ENCODE measurements around the gene SESN3.
"Not testable (repeated sequence)": the region's sequence is repeated elsewhere in the genome, so short reads cannot be mapped to it uniquely, and the experiment has no call there.

The SESN3 gene

DNA sequence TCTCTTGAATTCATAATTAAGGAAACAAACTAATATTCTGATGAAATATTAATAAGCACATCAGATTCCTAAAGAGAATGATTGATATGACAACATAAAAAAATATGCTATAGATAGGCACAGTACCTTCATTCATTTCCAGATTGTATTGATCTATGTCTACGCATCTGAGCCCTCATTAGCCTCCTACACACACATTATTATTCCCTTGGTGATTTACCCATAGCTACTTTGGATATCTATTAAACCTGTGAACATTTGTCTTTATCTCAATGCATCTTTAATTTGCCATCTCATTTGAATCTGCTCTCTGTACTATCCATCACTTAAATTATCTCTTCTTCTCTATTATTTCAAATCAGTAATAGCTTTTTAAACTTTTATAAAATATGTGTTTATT is 18.4 kb downstream of the SESN3 start:
- DNase-seq = no peak

DNA sequence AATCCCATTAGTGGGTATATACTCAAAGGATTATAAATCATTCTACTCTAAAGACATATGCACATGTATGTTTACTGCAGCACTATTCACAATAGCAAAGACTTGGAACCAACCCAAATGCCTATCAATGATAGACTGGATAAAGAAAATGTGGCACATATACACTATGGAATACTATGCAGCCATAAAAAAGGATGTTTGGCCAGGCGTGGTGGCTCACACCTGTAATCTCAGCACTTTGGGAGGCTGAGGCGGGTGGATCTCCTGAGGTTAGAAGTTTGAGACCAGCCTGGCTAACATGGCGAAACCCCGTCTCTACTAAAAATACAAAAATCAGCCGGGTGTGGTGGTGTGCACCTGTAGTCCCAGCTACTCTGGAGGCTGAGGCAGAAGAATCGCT is 21.5 kb downstream of the SESN3 start:
- DNase-seq = not testable (repeated sequence)

DNA sequence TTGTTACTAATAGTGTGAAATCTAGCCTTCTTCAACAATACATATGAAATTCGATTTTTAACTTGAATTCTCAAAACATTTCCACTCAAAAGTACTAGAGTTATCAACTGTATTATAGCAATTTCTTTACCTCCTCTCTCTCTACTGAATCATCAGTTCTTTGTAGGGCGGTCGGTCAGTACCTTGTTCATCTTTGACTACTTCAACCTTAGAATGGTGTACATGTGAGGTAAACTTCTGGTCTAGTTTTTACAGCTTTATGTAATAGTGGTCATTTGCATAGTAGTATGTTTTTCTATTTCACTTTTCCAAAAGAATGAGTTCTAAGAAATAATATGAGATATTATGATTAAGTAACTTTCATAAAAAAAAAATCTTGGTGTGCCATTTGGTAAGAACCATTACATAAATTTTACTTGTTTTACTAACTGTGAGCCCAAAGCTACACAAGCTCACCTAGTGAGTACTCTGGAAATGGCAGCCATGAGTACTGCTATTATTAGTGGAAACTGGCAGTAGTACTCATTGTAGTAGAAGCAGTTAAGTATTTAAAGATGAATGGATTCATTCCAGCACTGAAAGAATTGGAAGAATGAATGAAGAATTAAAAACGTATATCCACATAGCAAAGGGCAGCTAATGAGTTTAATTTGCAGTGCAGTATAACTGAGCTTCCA is 30.1 kb downstream of the SESN3 start:
- DNase-seq = no peak

DNA sequence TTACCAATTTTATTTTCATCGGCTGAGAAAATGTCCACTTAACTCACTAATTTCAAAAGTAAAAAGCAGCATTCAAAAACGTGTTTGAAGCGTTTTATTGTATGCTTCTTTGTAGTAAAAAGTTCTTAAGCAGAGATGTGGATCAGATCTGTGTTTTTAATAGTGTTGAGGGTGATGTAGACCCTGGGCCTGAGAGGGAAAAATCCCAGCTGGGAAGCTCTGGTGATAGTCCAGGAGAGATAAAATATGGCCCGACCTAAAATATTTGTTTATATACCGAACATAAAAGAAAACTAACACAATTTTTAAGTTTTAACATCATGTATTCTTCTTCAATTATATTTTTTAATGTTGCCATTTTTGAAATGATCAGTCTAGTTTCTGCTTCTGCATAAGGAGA is 35.2 kb downstream of the SESN3 start:
- no peak for DNase-seq

DNA sequence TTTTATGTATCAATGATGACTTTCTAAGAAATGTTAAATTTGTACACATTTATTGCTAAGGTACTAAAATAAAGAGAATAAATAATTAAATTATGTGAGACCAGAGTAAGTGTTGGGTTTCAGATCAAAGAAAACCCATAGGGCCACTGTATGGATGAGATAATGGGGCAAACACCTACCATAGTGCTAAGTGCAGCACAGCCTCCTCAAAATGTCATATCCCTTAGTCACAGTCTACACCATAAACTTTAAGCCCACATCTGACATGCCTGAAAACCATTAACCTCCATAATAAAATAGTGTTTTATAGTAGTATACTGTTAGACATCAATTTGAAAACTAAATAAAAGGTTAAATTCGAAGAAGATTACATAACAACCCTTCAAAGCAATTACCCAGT is 37.5 kb downstream of the SESN3 start:
- no peak for DNase-seq

DNA sequence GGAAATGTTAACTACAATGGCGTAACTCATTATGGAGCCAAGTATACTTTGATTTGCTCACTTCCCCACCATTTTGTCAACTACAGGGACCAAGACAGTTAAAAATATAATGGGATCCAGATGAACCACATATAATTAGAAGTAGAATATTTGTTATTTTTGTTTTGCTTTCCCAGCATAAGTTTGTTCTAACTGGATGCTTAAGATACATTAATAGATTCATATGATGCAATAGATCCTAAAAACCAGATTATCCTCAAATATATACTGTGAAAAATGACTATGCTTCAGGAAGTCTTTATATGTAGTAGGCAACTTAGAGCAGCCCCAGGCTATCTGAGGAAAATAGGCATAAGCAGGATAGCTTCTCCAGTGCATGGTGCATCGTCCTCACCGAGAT is 38.3 kb downstream of the SESN3 start:
- no peak for DNase-seq

DNA sequence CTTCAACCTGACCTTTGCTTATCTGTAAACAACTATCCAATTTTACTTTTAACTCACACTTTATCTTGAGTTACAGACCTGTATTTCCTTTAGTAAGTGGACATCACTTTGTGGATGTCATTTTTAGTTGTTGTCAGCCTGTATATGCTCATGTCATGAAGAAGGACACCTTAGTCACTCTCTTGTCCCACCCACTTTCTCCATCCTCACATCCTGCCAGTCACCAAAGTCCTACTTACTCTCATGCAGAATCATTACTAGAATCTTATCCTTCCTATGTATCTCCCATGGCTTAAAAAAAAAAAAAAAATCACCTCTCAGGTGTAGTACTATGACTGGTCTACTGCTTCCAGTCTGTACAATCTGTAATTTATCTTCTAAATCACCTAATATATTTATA is 43.3 kb downstream of the SESN3 start:
- DNase-seq = no peak

DNA sequence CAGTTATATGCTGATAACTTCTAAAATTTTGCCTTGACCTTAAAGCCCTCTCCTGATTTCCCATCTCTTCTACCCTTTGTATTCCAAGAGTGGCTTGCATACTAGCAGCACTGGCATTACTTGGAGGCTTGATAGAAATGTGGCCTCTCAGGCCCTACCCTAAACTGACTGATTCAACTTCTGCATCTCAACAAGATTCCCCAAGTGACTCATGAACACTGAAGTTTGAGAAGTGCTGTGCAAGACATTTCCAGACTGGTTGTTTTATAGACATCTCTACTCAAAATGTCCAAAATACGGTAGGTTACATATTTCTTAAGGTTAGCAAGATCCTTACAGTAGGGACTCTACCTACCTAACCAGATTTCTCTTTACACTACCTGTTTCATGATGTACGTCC is 48.6 kb downstream of the SESN3 start:
- DNase-seq = no peak

DNA sequence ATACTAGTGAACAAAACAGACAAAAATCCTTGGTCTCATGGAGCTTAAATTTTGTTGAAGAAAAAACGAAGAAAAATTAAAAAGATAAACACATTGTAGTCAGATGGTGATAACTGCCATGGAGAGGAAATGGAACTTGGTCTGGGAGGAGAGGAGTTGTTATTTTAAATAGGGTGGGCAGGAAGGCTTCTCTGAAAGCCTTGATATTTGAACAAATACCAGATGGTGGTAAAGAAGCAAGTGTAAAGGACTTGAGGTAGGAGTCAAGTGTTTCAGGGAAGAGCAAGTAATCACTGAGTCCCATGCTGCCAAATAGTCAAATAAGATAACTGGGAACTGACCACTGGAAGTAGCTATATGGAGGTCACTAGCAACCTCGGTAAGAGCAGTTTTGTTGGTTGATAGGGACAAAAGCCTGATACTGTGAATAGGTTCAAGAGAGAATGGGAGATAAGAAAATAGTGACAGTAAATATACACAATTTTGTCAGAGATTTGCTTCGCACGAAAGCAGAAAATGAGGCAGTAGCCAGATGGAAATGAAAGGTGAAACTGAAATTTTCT is 55.1 kb downstream of the SESN3 start:
- no peak for DNase-seq

DNA sequence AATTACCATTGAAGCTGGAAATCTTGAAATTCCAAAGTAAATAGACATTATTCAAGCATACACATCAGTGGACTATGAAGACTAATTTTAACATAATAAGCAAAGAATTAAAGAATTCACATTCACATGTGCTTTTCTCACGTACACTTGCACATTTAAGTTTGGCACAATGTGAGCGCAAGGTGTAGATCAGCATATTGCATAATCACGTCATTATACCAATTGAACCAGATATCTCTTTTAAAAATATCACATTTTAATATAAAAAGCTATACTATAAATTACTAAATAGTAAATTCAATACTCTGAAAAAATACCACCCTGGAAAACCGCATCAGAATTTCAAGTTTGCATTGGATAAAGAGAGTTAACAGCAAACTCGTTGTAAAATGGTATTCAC is 60.7 kb downstream of the SESN3 start:
- no peak for DNase-seq

DNA sequence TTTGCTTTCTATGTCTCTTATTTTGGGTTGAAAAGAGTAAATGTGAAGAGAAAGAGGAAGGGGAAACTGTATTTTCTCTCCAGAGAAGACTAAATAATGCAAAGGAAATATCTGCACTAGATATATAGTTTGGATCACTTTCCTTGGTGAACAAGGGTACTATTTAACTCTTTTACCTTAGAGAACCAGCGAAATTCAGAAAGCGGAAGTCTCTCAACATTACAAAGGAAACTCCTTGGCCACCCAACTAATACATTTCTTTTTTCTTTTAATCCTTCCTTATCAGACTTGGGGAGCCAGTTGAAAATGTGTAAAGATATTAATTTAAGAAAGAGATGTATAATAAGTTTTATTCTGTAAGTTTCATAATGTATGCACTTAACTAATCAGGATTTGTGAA is 64.2 kb downstream of the SESN3 start:
- no peak for DNase-seq

DNA sequence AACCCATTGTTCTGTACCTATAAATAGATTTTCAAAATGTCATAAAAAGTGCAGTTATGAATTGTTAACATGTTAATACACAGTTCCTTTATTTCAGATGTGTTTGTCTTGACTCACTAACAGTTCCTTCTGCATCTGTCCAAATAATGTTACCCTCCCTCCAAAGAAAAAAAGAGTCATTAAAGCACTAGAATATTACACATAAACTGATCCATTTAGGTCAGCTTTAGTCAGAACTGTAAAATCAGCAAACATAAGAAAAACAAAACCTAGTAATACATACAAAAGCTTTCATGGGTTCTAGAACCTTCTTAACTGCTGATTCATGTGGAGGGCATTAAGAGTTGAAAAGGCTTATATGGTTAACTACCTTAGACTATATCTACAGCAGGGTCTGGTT is 65.4 kb downstream of the SESN3 start:
- DNase-seq = no peak

DNA sequence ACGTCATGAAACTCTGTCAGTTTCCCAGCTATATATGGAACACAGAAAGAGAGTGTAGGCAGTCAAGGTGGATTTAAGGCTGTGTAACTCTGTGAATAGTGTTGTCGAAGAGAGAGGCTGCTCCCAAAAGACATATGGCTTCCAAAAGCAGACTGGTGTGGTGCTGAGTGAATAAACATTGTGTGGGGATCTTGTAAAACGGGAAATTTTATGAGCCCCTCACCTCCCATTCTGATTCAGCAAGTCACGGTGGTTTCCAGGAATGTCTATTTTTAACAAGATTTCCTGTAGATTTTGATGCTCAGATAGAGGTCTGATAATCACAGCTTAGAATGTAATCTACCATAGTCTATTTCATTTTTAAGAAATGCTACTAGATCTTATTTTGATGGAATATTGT is 67.9 kb downstream of the SESN3 start:
- no peak for DNase-seq

DNA sequence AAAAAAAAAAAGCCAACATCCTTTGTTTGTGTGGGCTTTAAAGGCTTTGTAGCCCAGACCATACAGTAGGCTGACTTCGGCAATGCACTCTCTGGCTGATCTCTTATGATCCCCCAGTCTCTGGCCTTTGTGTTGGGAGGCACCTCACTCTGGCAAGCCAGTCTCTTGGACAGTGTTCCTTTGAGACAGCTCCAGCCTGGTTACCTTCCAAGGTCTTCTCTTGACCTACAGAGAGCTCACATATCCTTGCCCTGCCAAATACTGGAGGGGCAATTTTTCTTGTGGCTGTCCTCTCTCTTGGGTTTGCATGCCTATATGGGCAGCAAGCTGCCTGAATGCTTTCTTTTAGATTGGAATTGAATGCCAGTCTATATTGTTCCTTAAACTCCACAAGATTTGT is 69.8 kb downstream of the SESN3 start:
- DNase-seq = no peak

DNA sequence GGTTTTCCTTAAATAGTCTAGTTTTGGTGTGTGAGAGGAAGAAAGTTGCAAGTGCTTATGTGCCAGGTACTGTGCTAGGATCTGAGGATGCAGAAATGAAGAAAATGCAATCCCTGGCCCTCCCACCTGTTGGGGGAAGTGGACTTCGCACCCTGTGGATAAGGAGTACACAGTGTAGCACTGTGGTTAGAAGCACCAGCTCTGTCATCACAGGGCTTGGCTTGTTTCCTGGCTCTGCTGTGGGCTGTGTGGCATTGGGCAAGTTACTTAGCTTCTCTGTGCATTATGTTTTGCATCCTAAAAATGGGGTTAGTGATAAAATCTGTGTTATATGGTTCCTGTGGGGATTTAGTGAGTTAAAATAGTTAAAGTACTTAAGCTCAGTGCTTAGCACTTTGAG is 73.2 kb downstream of the SESN3 start:
- no peak for DNase-seq

DNA sequence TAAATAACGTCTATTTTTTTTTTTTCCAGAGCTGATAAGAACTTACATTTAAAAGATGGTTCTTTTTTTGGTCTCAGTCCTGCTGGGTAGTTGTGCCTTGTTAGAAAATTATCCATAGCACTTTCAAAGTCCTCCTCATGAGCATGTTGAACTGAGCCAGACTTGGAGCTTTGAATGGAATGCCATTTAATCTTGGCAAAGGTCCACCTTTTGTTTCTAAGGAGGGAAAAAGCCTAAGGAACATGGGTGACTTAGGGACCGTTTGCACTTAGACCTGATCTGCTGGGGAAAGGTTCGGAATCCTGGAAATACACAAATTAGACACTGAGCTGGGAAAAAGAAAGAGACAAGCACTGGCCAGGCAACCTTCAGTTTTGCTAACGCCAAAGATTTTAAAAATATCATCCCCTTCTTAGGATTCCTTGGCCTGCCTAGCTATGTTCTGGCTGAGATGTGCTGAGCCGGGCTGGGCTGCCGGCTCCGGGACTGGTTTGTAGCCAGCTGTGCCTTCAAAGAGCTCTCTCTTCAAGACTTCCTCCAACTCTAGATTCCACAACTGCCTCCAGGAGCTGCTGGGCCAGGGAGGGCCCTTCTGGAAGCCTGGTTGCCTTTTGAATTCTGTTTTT is 74.0 kb downstream of the SESN3 start:
- no peak for DNase-seq

DNA sequence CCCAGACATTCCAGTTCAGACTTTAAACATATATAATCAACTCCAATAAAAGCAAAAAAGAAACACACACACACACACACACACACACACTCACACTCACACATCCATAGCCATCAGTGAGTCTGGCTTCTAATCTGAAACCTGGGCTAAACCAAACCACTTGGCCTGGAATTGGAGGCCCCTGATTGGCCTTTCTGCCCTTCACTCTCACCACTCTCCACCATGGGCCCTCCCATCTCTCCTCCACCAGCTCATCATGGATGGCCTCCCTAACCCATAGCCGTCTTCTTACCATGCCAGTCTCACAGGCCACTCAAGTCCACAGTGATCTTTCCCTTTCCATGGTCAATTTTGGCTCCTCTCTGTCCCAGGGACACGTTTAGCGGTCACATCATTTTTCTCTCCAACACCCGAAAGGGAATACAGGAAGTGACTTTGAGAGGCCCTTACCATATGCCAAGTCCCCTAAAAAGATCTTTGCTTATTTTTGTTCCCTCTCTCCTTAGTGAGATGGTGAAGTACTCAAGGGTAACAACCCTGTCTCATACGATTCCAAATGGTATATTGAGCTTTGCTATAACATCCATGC is 74.8 kb downstream of the SESN3 start:
- no peak for DNase-seq

DNA sequence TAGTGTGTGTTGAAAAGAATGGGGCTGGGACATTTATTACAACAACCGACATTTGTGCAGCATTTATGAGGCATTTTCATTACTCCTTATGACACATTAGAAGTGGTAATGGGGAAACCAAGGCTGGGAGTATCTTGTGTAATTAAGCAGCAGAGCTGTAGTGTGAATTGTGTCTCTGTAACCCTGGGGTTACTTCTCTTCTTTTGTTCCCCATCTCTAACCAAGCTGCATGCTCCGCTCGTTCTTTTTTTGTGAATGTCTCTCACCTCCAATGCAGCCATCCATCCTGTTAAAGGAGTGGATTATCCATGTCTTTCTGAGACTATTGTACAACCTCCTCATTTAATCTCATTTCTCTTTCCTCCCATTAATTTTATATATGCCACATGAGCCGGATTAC is 75.6 kb downstream of the SESN3 start:
- DNase-seq = no peak

DNA sequence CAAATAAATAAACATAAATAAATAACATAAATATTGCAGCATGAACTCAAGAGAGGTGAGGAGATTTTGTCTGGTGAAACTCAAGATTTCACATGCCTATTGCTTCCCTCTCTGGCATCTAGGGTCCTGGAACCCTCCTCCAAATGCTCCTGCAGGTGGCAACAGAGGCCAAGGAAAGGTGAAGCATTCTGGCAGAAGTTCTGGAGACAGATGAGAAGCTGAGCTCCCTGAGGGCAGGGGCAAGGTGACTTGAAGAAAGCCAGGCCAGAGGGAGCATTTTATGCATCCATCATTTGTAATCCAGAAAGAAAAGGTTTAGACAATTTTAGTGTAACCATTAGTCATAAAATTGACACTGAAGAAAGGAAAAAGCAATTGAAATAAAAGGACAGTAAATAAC is 76.5 kb downstream of the SESN3 start:
- DNase-seq = peak; percentile 20

DNA sequence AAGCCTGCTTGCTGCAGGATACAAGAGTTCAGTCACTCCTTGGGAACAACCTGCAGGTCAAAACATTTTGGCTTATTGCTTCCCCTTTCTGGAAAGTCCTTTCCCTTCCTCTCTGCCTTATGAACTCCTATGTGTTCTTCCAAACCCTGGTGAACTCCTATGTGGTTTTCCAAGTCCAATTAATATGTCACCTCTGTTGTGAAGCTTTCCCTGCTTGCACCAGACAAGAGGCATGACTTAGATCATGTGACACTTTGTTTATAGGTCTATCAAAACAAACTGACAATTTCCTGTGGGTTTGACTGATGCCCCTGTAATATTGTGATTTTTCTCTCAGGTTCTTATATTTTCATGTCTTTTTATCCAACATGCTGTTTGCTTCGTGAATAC is 77.2 kb downstream of the SESN3 start:
- DNase-seq = no peak

DNA sequence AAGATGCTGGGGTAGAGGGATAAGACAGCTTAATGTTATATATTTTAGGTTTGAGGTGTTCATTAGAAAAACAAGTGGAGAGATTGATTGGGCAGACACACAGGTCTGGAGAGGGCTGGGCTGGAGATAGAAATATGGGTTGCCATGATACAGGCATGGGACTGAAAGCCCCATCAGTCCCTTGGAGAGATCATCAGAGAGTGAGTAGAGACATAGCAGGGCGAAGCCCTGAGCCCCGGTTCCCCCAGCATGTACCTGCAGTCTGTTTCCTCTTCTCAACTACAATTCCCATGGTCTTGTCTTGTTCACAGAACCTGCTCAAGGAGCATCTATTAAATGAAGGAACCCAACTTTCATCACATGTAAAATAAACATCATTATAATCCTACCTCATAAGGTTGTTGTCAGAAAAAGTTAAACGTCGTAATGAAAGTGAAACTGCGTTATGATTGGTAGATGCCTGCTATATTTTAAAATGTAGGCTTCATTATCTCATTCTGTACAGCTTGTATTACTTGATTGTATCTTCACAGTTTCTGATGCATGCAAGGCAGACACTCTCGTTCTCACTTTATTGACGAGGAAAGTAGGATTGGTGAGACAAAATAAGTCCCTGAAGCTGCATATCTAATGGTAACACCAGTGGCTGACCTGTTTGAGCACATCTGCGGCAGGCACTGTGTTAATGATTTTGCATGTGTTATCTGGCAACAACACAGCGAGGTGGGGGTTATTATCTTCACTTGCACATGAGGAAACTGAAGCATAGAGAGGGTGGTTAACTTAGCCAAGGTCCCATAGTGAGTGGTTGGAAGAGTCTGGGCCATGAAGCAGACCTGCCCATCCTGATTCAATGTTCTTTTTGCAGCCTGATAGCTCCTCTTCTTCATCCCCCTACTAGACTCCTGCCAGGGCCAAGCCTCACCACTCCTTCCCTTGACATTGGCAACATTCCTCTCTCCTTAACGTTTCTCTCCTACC is 77.8 kb downstream of the SESN3 start:
- no peak for DNase-seq

DNA sequence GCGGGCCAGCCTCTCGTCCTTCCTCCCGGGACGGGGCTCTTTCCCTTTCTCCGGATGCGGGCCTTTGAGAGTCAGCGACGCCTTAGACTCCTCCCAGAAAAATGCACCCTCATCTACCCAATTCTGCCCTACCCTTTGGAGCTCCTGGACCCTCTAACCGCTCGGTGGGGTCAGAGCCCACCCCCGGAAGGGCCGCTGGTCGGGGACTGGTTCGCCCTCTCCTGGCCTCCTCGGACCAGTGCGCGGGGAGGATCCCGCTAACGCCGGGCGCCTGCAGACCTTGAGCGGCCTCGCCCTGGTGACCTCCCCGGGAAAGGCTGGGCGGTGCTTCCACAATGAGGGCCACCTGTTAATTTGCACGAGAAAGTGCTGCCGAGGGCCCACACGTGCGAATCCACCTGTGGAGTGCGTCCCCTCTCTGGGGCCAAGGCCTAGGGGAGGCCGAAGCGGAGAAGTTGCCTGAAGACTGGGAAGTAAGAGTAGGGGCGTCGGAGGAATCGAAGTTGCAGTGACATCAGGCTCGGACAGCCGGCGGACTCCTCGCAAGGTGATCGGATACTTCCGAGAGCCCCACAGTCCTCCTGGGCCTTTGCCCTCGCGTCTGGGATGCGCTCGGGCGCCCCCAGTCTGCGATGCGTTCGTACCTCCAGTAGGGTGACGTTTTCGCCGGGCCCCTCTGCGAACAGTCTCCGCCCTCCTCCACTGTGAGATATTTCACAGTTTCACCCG is 79.9 kb downstream of the SESN3 start:
- peak; percentile 93 for DNase-seq

All from NCI-H2107 (cell line).